Esophagus muscularis mucosa (tissue), 4 donors: ENCODE data around the gene MOCOS. TPM values are rescaled to one million over a fixed set of nuclear protein-coding genes. Genes with fewer than 3 reads are reported as not detected.

Source experiments
- DNase-seq: peaks from one replicate; pipeline ENCODE4 v3.0.0-alpha.2; 2017; ENCODE audit errors: extremely low spot score
- H3K27ac ChIP-seq, 4 donors: fragments of 200-600 bp; sonication (generic); replicated peaks in 1 of 4; 1 replicate in 3 of 4; 2 replicates in 1 of 4; pipeline ENCODE4 v1.5.1; 2016 to 2019; ENCODE audit warnings: mild to moderate bottlenecking in 1 of 4
- H3K27me3 ChIP-seq, 4 donors: fragments of 200-600 bp; sonication (generic); one replicate each; pipeline versions ENCODE4 v1.5.1 to v1.6.0; 2016 to 2019
- H3K36me3 ChIP-seq, 4 donors: fragments of 200-600 bp; sonication (generic); one replicate each; pipeline ENCODE4 v1.5.1; 2016 to 2019
- H3K4me1 ChIP-seq, 4 donors: fragments of 200-600 bp; sonication (generic); one replicate each; pipeline ENCODE4 v1.5.1; 2016 to 2019
- H3K4me3 ChIP-seq, 4 donors: fragments of 200-600 bp; sonication (generic); 1 replicate in 2 of 4; 2 replicates in 2 of 4; pipeline ENCODE4 v1.5.1; 2016 to 2019; ENCODE audit warnings: mild to moderate bottlenecking in 4 of 4, moderate library complexity in 1 of 4
- H3K9me3 ChIP-seq, 4 donors: fragments of 200-600 bp; sonication (generic); 1 replicate in 3 of 4; 2 replicates in 1 of 4; pipeline ENCODE4 v1.5.1; 2016 to 2019
- EP300 ChIP-seq: sonication (generic); formaldehyde crosslinking; IDR thresholded peaks from one replicate; pipeline ENCODE4 v1.6.1; 2017; ENCODE audit warnings: antibody characterized with exemption
- POLR2A ChIP-seq: fragments of 450-650 bp; IDR thresholded peaks from one replicate; pipeline ENCODE4 v1.6.1; 2017; ENCODE audit warnings: antibody characterized with exemption, moderate library complexity, mild to moderate bottlenecking, low read depth
- POLR2AphosphoS5 ChIP-seq, 2 donors: sonication (generic); formaldehyde crosslinking; IDR thresholded peaks; one replicate each; pipeline ENCODE4 v1.6.1; 2017; ENCODE audit warnings: antibody characterized with exemption in 2 of 2
- WGBS: methylation state at CpG from one replicate; pipeline ENCODE4 v1.1.5; 2018; 5-methylcytosine and 5-hydroxymethylcytosine counted together
- intact Hi-C: fragments of 100-400 bp; cut with DNase I; formaldehyde crosslinking; loops from one replicate; pipeline ENCODE4 v1.15.1; 2023
- total RNA-seq, 4 donors: library from RNA; depleted of rRNA; stranded (reverse); fragments of >200 nt; gene quantifications; one replicate each; pipeline versions ENCODE4 v1.1.0 to v1.2.1, GENCODE V29; 2016
- TF ChIP-seq, protein P1 (sequence below), 3 experiments: fragments of 200-600 bp in 2 of 3; fragments of 450-650 bp in 1 of 3; sonication (generic) in 2 of 3; IDR thresholded peaks; one replicate each; pipeline ENCODE4 v1.5.1; 2017 to 2019; ENCODE audit warnings: antibody characterized with exemption in 3 of 3, mild to moderate bottlenecking in 2 of 3, moderate library complexity in 1 of 3

MOCOS gene
- total RNA-seq, 4 donors from 2014 or later = 0.98 to 1.7 (median 1.4) TPM

DNA sequence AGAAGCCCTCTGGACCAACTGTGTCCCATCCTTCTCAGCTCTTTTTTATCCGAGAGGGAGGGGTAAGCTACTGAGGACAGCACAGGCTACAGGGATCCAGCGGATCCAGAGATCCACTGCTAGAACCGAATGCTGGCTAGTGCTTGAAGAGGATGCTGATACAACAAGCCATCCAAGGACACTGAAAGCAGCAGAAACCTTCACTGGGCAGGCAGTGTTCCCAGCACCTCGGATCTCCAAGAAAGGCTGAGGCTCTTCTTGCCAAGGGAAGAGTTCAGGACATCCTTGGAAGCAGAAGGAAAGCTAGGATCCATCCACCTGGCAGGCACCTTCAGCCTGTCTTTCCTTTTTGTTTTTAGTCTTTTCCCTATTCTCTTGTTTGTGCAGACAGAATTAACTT lies 97.0 kb downstream of the MOCOS start:
- WGBS = 70% methylated on average over 1 of the region's 4 CpGs
- no peak overlapping the region for H3K4me3 ChIP-seq
- H3K27ac ChIP-seq = no peak overlapping the region
- DNase-seq = peak; percentile 81
- H3K27me3 ChIP-seq = peaks cover 0 to 9% (median 0%) of the 10 kb centered on the region in 4 donors
- TF ChIP-seq POLR2AphosphoS5 (IDR thresholded peaks at IDR 0.05) = no peak
- no peak for TF ChIP-seq EP300
- TF ChIP-seq POLR2A = no peak
- TF ChIP-seq, protein P1, sequence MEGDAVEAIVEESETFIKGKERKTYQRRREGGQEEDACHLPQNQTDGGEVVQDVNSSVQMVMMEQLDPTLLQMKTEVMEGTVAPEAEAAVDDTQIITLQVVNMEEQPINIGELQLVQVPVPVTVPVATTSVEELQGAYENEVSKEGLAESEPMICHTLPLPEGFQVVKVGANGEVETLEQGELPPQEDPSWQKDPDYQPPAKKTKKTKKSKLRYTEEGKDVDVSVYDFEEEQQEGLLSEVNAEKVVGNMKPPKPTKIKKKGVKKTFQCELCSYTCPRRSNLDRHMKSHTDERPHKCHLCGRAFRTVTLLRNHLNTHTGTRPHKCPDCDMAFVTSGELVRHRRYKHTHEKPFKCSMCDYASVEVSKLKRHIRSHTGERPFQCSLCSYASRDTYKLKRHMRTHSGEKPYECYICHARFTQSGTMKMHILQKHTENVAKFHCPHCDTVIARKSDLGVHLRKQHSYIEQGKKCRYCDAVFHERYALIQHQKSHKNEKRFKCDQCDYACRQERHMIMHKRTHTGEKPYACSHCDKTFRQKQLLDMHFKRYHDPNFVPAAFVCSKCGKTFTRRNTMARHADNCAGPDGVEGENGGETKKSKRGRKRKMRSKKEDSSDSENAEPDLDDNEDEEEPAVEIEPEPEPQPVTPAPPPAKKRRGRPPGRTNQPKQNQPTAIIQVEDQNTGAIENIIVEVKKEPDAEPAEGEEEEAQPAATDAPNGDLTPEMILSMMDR (IDR thresholded peaks at IDR 0.05) = no peak
- H3K36me3 ChIP-seq = no peaks in the 10 kb centered on the region
- intact Hi-C loops = loop anchor here (1.0 to 5.0 kb wide), 3 partner anchors 187 to 527 kb away; no protein-coding TSS in a partner anchor
- no peaks in the 10 kb centered on the region for H3K4me1 ChIP-seq
- no peaks in the 10 kb centered on the region for H3K9me3 ChIP-seq

DNA sequence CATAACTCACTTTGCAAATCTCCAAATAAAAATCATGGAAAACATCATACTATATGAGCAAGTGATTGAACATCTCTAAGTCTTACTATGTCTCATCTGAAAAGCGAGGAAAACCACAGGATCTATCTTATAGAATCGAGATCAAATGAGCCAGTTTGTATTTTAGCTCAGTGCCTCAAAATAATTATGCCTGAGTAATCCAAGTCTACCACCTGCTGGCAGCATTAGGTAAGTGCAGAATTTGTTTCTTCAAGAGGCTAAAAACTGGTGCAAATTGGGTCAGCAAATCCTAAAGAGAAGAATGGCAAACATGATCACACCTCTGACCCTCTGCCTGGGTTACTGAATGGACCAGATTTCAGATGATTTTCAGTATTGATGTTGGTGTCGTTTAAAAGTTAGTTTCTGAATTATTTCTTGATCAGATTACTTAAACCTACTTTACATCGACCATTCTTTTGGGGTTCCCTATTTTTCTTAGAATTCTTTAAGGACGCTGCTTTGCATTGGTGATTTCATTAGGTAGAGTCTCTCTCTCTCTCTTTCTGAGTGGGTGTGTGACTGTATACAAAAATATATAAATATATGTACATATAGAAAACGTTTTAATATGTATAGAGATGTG lies 97.5 kb downstream of the MOCOS start:
- no peak overlapping the region for H3K27ac ChIP-seq
- no peak for TF ChIP-seq POLR2A
- TF ChIP-seq, protein P1 (IDR thresholded peaks at IDR 0.05) = peak; percentile 84 to 89 (median 85)
- 31% methylated on average over 6 of the region's 6 CpGs for WGBS
- H3K27me3 ChIP-seq = peaks cover 0 to 9% (median 0%) of the 10 kb centered on the region in 4 donors
- no peaks in the 10 kb centered on the region for H3K4me1 ChIP-seq
- no peaks in the 10 kb centered on the region for H3K9me3 ChIP-seq
- intact Hi-C loops = loop anchor here (1.0 to 5.0 kb wide), 3 partner anchors 188 to 527 kb away; no protein-coding TSS in a partner anchor
- H3K36me3 ChIP-seq = no peaks in the 10 kb centered on the region
- no peak overlapping the region for H3K4me3 ChIP-seq
- DNase-seq = peak; percentile 66

DNA sequence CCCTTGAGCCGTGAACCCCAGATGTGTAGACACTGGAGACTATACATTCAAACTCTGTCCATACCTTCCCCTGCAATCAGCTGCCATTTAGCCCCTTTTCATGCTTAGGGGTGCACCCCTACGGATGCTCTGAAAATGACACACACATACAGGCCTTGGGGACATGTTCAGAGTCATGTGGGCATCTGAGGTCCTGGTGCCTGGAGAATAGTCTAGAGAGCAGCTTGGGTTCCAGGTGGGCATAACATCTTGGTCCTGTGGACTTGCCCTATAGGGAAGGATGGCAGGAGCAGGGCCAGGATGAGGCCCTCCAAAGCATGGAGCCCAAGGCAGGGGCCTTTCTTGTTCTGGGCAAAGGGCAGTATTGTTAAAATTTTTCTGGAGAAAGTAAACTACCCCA lies 100.4 kb downstream of the MOCOS start:
- intact Hi-C loops = no loop called here
- WGBS = 100% methylated on average over 2 of the region's 2 CpGs
- TF ChIP-seq POLR2A (no peak), POLR2AphosphoS5 (IDR thresholded peaks at IDR 0.05) (no peak), EP300 (no peak)
- TF ChIP-seq, protein P1 (IDR thresholded peaks at IDR 0.05) = no peak

GRCh38 chr18:36288689-36289088 lies 101.4 kb downstream of the MOCOS start:
- Histone ChIP-seq H3K4me3 (no peak overlapping the region), H3K27me3 (no peaks in the 10 kb centered on the region), H3K36me3 (no peaks in the 10 kb centered on the region), H3K4me1 (no peaks in the 10 kb centered on the region), H3K27ac (no peak overlapping the region), H3K9me3 (no peaks in the 10 kb centered on the region)
- TF ChIP-seq EP300 = no peak
- no peak for TF ChIP-seq POLR2A
- no peak for TF ChIP-seq POLR2AphosphoS5 (IDR thresholded peaks at IDR 0.05)
- TF ChIP-seq, protein P1 (IDR thresholded peaks at IDR 0.05) = no peak
- no peak for DNase-seq
- intact Hi-C loops = no loop called here

More for the DNA sequence above, 100.4 kb downstream of the MOCOS start:
- no peaks in the 10 kb centered on the region for H3K4me1 ChIP-seq
- no peak overlapping the region for H3K27ac ChIP-seq
- H3K4me3 ChIP-seq = no peak overlapping the region
- DNase-seq = peak; percentile 80
- peaks cover 0 to 4% (median 0%) of the 10 kb centered on the region in 4 donors for H3K27me3 ChIP-seq
- H3K9me3 ChIP-seq = no peaks in the 10 kb centered on the region
- H3K36me3 ChIP-seq = no peaks in the 10 kb centered on the region
